Measurements from ENCODE around the gene DUSP18. TPM values are rescaled to one million over a fixed set of nuclear protein-coding genes. Genes with fewer than 3 reads are reported as not detected.

DUSP18 gene
- total RNA-seq, 1 donor from 2014 or later: 21.4 TPM

GRCh38 chr22:30664798-30665197 lies 2.9 kb downstream of the DUSP18 start:
- Mint-ChIP-seq H3K36me3 (ENCODE audit: low read depth, unreplicated experiment) (peaks cover 21% of the 10 kb centered on the region), H3K4me3 (ENCODE audit: unreplicated experiment) (no peak overlapping the region), H3K4me1 (ENCODE audit: unreplicated experiment) (peaks cover 14% of the 10 kb centered on the region), H3K9me3 (ENCODE audit: unreplicated experiment) (no peaks in the 10 kb centered on the region), H3K27ac (ENCODE audit: unreplicated experiment) (no peak overlapping the region), H3K27me3 (ENCODE audit: unreplicated experiment) (peaks cover 3% of the 10 kb centered on the region)
- no peak for DNase-seq (ENCODE audit: low spot score)
- TF ChIP-seq, protein P1, sequence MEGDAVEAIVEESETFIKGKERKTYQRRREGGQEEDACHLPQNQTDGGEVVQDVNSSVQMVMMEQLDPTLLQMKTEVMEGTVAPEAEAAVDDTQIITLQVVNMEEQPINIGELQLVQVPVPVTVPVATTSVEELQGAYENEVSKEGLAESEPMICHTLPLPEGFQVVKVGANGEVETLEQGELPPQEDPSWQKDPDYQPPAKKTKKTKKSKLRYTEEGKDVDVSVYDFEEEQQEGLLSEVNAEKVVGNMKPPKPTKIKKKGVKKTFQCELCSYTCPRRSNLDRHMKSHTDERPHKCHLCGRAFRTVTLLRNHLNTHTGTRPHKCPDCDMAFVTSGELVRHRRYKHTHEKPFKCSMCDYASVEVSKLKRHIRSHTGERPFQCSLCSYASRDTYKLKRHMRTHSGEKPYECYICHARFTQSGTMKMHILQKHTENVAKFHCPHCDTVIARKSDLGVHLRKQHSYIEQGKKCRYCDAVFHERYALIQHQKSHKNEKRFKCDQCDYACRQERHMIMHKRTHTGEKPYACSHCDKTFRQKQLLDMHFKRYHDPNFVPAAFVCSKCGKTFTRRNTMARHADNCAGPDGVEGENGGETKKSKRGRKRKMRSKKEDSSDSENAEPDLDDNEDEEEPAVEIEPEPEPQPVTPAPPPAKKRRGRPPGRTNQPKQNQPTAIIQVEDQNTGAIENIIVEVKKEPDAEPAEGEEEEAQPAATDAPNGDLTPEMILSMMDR (IDR thresholded peaks at IDR 0.05; ENCODE audit: unreplicated experiment): no peak

GRCh38 chr22:30662040-30662439 lies 5.6 kb downstream of the DUSP18 start:
- Mint-ChIP-seq H3K27ac (ENCODE audit: unreplicated experiment) (no peak overlapping the region), H3K4me3 (ENCODE audit: unreplicated experiment) (no peak overlapping the region), H3K27me3 (ENCODE audit: unreplicated experiment) (peaks cover 3% of the 10 kb centered on the region), H3K4me1 (ENCODE audit: unreplicated experiment) (peaks cover 6% of the 10 kb centered on the region), H3K36me3 (ENCODE audit: low read depth, unreplicated experiment) (peaks cover 16% of the 10 kb centered on the region), H3K9me3 (ENCODE audit: unreplicated experiment) (no peaks in the 10 kb centered on the region)
- TF ChIP-seq, protein P1 (IDR thresholded peaks at IDR 0.05; ENCODE audit: unreplicated experiment): no peak
- no peak for DNase-seq (ENCODE audit: low spot score)

GRCh38 chr22:30655532-30655931 lies 12.1 kb downstream of the DUSP18 start:
- Mint-ChIP-seq H3K4me1 (ENCODE audit: unreplicated experiment) (peaks cover 2% of the 10 kb centered on the region), H3K36me3 (ENCODE audit: low read depth, unreplicated experiment) (no peaks in the 10 kb centered on the region), H3K27me3 (ENCODE audit: unreplicated experiment) (peaks cover 4% of the 10 kb centered on the region), H3K27ac (ENCODE audit: unreplicated experiment) (no peak overlapping the region), H3K9me3 (ENCODE audit: unreplicated experiment) (no peaks in the 10 kb centered on the region), H3K4me3 (ENCODE audit: unreplicated experiment) (no peak overlapping the region)
- no peak for DNase-seq (ENCODE audit: low spot score)
- TF ChIP-seq, protein P1 (IDR thresholded peaks at IDR 0.05; ENCODE audit: unreplicated experiment): no peak

DNA sequence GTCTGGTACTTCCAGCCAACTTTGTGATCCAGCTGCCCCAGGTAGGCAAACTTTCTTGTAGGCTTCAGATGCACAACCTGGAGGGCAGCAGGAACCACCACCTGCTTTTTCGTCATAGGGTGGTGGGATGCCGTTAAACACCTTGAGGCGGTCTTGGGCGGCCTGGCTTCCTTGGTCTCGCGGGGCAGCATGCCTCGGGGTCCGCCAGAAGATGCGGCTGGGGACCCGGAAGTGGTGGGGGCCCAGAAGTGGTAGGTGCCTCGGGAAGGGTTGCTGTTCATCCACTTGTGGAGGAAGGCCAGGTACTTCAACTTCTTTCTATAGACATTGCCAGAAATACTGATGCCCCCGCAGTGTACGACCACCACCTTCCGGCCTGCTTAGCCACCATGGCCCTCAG lies 13.3 kb downstream of the DUSP18 start:
- Mint-ChIP-seq H3K27me3 (ENCODE audit: unreplicated experiment) (peaks cover 4% of the 10 kb centered on the region), H3K36me3 (ENCODE audit: low read depth, unreplicated experiment) (no peaks in the 10 kb centered on the region), H3K4me1 (ENCODE audit: unreplicated experiment) (peaks cover 3% of the 10 kb centered on the region), H3K9me3 (ENCODE audit: unreplicated experiment) (no peaks in the 10 kb centered on the region), H3K27ac (ENCODE audit: unreplicated experiment) (no peak overlapping the region), H3K4me3 (ENCODE audit: unreplicated experiment) (no peak overlapping the region)
- no peak for DNase-seq (ENCODE audit: low spot score)
- TF ChIP-seq, protein P1 (IDR thresholded peaks at IDR 0.05; ENCODE audit: unreplicated experiment): no peak

- DNase-seq (ENCODE audit: low spot score): no peak
- Mint-ChIP-seq H3K4me1 (ENCODE audit: unreplicated experiment) (peaks cover 3% of the 10 kb centered on the region), H3K9me3 (ENCODE audit: unreplicated experiment) (no peaks in the 10 kb centered on the region), H3K27ac (ENCODE audit: unreplicated experiment) (no peak overlapping the region), H3K27me3 (ENCODE audit: unreplicated experiment) (peaks cover 4% of the 10 kb centered on the region), H3K36me3 (ENCODE audit: low read depth, unreplicated experiment) (no peaks in the 10 kb centered on the region), H3K4me3 (ENCODE audit: unreplicated experiment) (no peak overlapping the region)
- TF ChIP-seq, protein P1 (IDR thresholded peaks at IDR 0.05; ENCODE audit: unreplicated experiment): no peak
Measured at GRCh38 chr22:30652852-30653251, 14.8 kb downstream of the DUSP18 start.
